ENCODE data around the gene ARID1B. TPM values are rescaled to one million over a fixed set of nuclear protein-coding genes. Genes with fewer than 3 reads are reported as not detected.
A peak's percentile ranks its signal among the peaks of the same experiment; 100 is the strongest.

The ARID1B gene
- total and polyA plus RNA-seq, 2 of the 13 experiments (the other 11 are each of a cell fraction or from before 2014, with no cell fraction given) = 20.1 to 32.6 TPM

DNA sequence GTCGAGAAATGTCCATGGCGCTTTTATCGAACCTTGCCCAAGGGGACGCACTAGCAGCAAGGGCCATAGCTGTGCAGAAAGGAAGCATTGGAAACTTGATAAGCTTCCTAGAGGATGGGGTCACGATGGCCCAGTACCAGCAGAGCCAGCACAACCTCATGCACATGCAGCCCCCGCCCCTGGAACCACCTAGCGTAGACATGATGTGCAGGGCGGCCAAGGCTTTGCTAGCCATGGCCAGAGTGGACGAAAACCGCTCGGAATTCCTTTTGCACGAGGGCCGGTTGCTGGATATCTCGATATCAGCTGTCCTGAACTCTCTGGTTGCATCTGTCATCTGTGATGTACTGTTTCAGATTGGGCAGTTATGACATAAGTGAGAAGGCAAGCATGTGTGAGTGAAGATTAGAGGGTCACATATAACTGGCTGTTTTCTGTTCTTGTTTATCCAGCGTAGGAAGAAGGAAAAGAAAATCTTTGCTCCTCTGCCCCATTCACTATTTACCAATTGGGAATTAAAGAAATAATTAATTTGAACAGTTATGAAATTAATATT lies 430.4 kb downstream of the ARID1B start:
- no peak for FAIRE-seq
- Histone ChIP-seq H4K20me1 (ENCODE audit: insufficient read depth, low read length) (no peaks in the 10 kb centered on the region), H3K27ac (ENCODE audit: extremely low read length, insufficient read depth, low read length) (no peak overlapping the region), H3K79me2 (ENCODE audit: insufficient read depth, low read length) (no peaks in the 10 kb centered on the region), H3K4me2 (ENCODE audit: low read depth, low read length) (no peak overlapping the region), H3K4me3 (replicated peaks in 1 of 3; ENCODE audit: insufficient read depth in 1 of 3, low read depth in 2 of 3, low read length in 3 of 3) (no peak overlapping the region), H3K36me3 (replicated peaks in 1 of 2; ENCODE audit: control insufficient read depth in 1 of 2, insufficient read depth in 2 of 2, low read length in 2 of 2) (peaks cover 25 to 47% of the 10 kb centered on the region in 2 experiments), H3K4me1 (ENCODE audit: insufficient read depth, low read length) (no peaks in the 10 kb centered on the region), H3K27me3 (ENCODE audit: control insufficient read depth in 1 of 2, insufficient read depth in 2 of 2, low read length in 2 of 2) (no peaks in the 10 kb centered on the region), H3K9me3 (ENCODE audit: low read length) (no peaks in the 10 kb centered on the region), H3K9ac (ENCODE audit: insufficient read depth, low read depth, low read length) (no peak overlapping the region), H2AFZ (ENCODE audit: low read length) (no peak overlapping the region)
- intact Hi-C loops (cut with micrococcal nuclease; ENCODE audit: unreplicated experiment) = no loop called here
- BruUV-seq (replicated peaks) = no TSS peak
- ChIA-PET POLR2A (no interaction called here), CTCF (ENCODE audit: low intra/inter-chr PET ratio, low total read pairs) (no interaction called here)
- 96% methylated on average over 14 of the region's 15 CpGs for WGBS (ENCODE audit: low lambda C conversion rate)
- ATAC-seq = no peak
- no peak for DNase-seq (ENCODE audit: low spot score)
- in situ Hi-C loops (cut with HindIII; ENCODE audit: extremely low pct_ligation_motif_present, low pct_unique_long_range_greater_than_20kb) = no loop called here
- peak; percentile 32 for TF ChIP-seq RBM22 (optimal IDR thresholded peaks at IDR 0.05; ENCODE audit: low read length)
- no peak for TF ChIP-seq FOXC1 (CRISPR knock-in tag; IDR thresholded peaks at IDR 0.05; ENCODE audit: borderline replicate concordance)

DNA sequence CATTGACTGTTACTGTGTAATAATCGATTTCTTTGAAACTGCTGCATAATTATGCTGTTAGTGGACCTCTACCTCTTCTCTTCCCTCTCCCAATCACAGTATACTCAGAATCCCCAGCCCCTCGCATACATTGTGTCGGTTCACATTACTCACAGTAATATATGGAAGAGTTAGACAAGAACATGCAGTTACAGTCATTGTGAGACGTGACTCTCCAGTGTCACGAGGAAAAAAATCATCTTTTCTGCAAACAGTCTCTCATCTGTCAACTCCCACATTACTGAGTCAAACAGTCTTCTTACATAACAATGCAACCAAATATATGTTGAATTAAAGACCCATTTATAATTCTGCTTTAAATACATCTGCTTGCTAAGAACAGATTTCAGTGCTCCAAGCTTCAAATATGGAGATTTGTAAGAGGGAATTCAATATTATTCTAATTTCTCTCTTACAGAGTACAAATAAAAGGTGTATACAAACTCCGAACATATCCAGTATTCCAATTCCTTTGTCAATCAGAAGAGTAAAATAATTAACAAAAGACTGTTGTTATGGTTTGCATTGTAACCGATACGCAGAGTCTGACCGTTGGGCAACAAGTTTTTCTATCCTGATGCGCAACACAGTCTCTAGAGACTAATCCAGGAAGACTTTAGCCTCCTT lies 432.8 kb downstream of the ARID1B start:
- Histone ChIP-seq H3K4me3 (replicated peaks in 1 of 3; ENCODE audit: insufficient read depth in 1 of 3, low read depth in 2 of 3, low read length in 3 of 3) (no peak overlapping the region), H3K9ac (ENCODE audit: insufficient read depth, low read depth, low read length) (no peak overlapping the region), H2AFZ (ENCODE audit: low read length) (no peak overlapping the region), H4K20me1 (ENCODE audit: insufficient read depth, low read length) (no peaks in the 10 kb centered on the region), H3K27ac (ENCODE audit: extremely low read length, insufficient read depth, low read length) (no peak overlapping the region), H3K4me1 (ENCODE audit: insufficient read depth, low read length) (no peaks in the 10 kb centered on the region), H3K9me3 (ENCODE audit: low read length) (no peaks in the 10 kb centered on the region), H3K4me2 (ENCODE audit: low read depth, low read length) (no peak overlapping the region), H3K36me3 (replicated peaks in 1 of 2; ENCODE audit: control insufficient read depth in 1 of 2, insufficient read depth in 2 of 2, low read length in 2 of 2) (peaks cover 17 to 30% of the 10 kb centered on the region in 2 experiments), H3K27me3 (ENCODE audit: control insufficient read depth in 1 of 2, insufficient read depth in 2 of 2, low read length in 2 of 2) (no peaks in the 10 kb centered on the region), H3K79me2 (ENCODE audit: insufficient read depth, low read length) (no peaks in the 10 kb centered on the region)
- in situ Hi-C loops (cut with HindIII; ENCODE audit: extremely low pct_ligation_motif_present, low pct_unique_long_range_greater_than_20kb) (no loop called here), intact Hi-C loops (cut with micrococcal nuclease; ENCODE audit: unreplicated experiment) (no loop called here)
- ChIA-PET CTCF (ENCODE audit: low intra/inter-chr PET ratio, low total read pairs) (no interaction called here), POLR2A (no interaction called here)
- DNase-seq (ENCODE audit: low spot score) (no peak), ATAC-seq (no peak), FAIRE-seq (no peak)
- no TSS peak for BruUV-seq (replicated peaks)
- 95% methylated on average over 10 of the region's 10 CpGs for WGBS (ENCODE audit: low lambda C conversion rate)
- TF ChIP-seq, protein P1, sequence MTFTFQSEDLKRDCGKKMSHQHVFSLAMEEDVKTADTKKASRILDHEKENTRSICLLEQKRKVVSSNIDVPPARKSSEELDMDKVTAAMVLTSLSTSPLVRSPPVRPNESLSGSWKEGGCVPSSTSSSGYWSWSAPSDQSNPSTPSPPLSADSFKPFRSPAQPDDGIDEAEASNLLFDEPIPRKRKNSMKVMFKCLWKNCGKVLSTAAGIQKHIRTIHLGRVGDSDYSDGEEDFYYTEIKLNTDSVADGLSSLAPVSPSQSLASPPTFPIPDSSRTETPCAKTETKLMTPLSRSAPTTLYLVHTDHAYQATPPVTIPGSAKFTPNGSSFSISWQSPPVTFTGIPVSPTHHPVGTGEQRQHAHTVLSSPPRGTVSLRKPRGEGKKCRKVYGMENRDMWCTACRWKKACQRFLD (CRISPR knock-in tag; IDR thresholded peaks at IDR 0.05; ENCODE audit: borderline replicate concordance) = no peak
- no peak for TF ChIP-seq KDM3A (CRISPR knock-in tag; IDR thresholded peaks at IDR 0.05; ENCODE audit: low read depth)
- no peak for TF ChIP-seq ZNF768 (CRISPR knock-in tag; IDR thresholded peaks at IDR 0.05)
- no peak for TF ChIP-seq ERF (CRISPR knock-in tag; IDR thresholded peaks at IDR 0.05)
- TF ChIP-seq, protein P2, sequence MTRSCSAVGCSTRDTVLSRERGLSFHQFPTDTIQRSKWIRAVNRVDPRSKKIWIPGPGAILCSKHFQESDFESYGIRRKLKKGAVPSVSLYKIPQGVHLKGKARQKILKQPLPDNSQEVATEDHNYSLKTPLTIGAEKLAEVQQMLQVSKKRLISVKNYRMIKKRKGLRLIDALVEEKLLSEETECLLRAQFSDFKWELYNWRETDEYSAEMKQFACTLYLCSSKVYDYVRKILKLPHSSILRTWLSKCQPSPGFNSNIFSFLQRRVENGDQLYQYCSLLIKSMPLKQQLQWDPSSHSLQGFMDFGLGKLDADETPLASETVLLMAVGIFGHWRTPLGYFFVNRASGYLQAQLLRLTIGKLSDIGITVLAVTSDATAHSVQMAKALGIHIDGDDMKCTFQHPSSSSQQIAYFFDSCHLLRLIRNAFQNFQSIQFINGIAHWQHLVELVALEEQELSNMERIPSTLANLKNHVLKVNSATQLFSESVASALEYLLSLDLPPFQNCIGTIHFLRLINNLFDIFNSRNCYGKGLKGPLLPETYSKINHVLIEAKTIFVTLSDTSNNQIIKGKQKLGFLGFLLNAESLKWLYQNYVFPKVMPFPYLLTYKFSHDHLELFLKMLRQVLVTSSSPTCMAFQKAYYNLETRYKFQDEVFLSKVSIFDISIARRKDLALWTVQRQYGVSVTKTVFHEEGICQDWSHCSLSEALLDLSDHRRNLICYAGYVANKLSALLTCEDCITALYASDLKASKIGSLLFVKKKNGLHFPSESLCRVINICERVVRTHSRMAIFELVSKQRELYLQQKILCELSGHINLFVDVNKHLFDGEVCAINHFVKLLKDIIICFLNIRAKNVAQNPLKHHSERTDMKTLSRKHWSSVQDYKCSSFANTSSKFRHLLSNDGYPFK (CRISPR knock-in tag; IDR thresholded peaks at IDR 0.05; ENCODE audit: borderline replicate concordance) = no peak
